HG03175 (cell line): ENCODE results near the gene EFHC1.

Experiments
- ATAC-seq: cut with Tn5 transposase; IDR thresholded peaks from one replicate; pipeline ENCODE4 v1.9.1; 2021; ENCODE audit warnings: mild to moderate bottlenecking, moderate library complexity; ENCODE audit not compliant: unreplicated experiment

EFHC1 gene

DNA sequence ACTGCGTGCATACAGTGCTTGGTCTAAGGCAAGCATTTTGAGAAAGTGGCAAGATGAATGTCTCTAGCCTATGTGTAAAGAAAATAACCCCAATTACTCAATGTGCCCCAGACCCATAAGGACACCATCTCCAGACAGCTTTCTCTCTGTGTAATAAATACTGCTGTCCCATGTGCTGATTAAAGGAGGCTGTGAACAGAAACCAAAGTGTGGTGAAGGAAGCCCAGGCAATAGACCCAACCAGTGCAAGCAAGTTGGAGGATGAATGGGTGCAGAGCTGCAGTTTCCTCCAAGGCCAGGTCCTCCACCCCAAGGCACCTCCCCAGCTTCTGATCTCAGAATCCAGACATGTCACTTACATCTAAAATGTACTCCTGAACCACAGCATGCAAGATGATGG, 96.1 kb downstream of the EFHC1 start:
- ATAC-seq: no peak

DNA sequence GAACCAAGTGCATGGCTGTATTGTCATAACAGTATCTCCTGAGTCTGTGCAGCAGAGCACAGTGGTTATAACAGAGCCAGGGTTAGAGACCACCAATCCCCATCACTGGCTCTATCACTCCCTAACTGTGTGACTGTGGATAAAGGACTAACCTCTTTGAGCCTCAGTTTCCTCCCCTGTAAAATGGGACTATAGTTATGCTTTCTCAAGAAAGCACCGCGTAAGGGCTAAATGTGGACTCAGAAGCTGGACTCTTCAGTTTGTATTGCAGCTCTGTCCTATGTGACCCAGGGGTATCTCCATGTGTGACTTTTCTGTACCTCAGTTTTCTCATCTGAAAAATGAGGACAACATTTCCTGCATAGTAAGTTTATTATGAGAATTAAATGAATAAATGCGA, 96.8 kb downstream of the EFHC1 start:
- no peak for ATAC-seq

DNA sequence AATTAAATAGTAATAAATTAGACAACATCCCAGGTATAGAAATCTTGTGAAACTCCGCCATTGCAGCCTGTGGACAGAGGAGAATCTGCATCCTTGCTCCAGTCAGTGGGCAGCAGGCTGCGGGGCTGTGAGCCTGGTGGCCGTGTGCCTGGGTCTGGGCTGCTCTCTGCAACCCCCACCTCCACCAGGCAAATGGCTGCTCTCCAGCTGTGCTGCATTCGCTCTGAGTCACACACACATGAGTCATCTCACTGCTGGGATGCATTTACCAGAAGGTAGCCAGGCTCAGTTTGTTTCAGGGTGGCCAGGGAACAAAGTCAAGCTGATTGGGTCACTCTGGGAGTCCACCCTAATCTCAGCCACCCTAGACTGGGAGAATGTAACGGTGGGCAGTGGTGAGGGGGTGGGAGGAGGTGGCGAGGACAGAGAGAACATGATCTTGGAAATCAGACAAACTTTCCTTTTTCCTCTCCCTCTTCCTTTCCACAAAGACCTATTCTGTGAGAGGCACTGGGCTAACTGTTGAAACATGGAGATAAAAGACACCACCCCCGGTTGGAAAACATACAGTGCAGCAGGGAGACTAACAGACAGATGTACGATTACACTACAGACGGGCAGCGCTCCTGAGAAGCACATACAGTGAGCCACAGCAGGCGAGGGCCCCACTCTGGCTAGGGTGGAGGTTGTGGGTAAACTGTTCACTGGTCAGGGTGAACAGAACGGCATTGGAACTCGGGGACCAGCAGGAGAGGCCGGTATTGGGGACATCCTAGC, 97.5 kb downstream of the EFHC1 start:
- no peak for ATAC-seq

DNA sequence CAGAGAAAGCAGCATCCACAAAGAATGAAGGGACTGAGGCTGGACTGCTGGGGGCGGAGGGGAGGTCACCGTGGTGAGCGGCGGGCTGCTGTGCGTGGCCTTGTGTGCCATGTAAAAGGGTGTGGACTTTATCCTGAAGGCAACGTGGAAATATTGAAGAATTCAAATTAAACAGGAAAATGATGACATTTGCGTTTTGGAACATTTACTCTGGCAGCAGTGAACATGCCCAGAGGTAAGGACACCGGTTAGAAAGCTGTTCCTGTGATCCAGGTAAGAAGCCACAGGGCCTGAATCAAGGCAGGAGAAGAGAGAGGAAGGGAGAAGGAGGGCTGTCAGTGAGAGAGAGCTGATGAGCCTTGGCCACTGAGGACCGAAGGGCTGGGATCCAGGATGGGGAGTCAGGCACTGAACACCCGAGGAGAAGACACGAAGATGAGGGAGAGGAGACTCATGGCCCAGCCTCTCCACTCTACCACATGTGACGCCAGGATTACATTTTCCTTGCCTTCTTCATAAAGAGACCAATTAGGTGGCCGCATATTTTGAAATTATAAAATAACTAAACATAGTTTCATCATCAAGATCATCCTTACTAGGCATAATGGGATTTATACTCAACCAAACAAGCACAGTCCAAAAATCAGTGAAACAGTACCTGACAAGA, 98.3 kb downstream of the EFHC1 start:
- no peak for ATAC-seq

DNA sequence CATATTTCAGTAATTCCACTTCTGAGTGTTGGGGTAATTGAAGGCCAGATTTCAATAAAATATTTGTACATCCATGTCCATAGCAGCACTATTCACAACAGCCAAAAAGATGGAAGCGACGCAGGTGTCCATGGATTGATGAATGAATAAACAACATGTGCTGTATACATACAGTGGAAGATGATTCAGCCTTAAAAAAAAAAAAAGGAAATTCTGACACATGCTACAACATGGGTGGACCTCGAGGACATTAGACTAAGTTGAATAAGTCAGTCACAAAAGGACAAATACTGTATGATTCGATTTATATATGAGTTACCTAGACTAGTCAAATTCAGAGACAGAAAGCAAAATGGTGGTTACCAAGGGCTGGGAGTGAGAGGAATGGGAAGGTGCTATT, 99.5 kb downstream of the EFHC1 start:
- no peak for ATAC-seq

DNA sequence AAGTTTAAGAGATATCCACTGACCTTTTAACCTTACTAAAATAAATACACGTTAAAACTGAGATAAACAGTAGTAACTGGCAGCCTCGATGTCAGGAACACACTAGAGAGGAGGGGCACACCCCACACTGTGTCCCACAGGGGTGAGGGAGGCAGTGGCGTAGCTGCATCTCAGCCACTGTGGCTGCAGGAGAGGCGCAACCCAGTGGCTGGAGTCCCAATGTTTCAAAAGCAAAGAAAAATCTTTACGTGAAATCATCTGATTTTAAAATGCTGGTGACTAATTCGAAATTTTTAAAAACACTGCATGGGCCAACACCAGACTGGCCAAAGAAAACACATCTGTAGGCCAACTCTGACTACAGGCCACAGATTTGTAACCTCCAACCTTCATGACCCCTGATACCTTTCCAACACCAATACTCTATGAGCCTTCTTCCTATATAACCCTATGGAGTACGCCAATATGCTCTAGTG, 102.0 kb downstream of the EFHC1 start:
- no peak for ATAC-seq

DNA sequence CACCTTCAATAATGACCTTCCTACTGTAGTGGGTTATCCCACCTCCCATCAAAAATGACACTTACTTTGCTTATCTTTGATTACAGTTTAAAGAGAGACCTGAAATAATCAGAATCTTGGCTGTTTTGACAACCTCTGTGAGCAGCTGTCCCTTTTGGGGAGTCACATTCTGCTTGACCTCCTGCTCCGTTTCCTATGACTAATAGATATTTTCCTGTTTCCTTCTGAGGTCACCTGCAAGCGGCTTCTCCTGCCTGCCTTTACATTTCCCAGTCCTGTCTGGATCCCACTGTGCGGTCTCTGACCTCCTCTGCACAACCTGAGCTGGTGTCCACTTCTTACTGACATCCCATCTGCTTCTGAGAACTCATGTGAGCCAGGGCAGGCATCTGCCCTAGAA, 102.5 kb downstream of the EFHC1 start:
- ATAC-seq: no peak

DNA sequence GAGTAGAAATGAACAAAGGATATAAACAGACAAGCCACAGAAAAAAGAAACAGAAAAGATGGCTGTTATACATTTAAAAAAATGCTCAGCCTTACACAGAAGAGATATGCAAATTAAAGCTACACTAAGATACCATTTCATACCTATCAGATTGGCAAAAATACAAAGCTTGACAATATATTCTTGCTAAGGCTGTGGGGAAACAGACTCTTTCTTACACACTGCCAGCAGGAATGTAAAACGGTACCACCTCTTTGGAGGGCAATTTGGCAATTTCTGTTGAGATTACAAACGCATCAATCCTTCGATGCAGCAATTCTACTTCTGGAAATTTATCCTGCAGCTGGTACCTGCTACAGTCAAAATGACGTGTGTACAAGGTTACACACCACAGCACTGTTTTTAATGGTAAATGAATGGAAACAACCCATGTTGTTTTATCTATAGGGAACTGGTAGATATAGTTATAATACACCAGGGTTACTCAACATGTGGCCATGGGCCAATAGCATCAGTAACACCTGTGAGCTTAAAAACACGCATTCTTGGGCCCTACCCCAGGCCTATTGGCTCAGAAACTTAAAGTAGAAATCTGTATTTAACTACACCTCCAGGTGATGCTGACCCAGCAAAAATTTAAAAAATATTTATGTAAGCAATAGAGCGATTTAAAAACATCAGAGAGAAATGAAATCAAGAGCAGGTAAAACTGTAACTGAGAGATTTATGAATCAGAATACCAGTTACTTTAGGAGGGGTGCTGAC, 103.4 kb downstream of the EFHC1 start:
- no peak for ATAC-seq

DNA sequence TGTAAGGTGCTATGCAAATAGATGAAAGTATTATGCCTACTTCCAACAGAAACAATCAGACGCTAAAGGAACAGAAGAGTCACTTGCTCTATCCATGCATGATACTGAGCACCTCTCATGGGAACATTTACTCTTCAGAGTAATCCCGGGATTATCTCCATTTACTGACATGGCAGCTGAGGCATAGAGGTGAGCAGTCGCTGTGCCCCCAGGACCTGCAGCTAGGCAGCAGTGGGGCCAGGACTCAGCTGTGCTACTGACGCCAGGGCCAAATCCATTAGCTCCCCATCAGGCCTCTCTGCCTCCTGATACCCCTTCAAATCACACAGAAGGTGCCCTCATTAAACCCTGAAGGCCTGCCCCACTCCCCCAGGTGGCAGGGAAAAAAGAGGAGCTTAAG, 104.8 kb downstream of the EFHC1 start:
- ATAC-seq: no peak

DNA sequence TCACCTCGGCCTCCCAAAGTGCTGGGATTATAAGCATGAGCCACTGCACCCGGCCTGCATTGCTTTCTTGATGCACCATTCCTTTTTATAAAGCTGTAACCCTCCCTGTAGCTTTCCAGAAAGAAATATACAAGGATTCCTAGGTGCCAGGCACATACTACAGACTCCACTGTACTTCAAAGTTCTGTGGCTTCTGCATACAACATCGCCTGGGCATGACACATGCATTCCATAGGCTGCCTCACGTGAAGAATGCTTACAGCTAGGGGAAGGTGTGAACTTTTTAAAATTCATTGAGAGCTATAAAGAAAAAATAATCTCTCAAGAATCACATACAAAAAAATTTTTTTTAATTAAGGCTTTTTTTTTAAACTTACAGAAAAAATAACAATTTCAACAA, 106.5 kb downstream of the EFHC1 start:
- no peak for ATAC-seq

DNA sequence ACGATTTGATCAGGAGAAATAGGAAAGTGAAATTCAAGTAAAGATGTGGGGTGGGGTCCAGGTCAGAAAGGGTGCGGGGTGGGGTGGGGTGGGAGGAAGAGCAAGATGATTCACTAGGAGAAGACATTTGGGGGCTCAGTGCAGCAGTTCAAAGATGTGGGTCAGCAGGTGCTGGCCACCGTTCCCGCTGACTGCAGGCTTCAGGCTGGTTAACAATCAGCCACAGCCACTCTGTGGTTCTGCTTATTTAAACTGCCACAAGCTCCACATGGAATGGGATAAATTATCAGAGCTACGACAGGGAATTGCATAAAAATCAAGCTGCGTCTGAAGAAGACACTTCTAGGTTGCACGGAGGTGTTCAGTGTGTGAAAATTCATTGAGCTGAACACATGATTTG, 107.3 kb downstream of the EFHC1 start:
- no peak for ATAC-seq

DNA sequence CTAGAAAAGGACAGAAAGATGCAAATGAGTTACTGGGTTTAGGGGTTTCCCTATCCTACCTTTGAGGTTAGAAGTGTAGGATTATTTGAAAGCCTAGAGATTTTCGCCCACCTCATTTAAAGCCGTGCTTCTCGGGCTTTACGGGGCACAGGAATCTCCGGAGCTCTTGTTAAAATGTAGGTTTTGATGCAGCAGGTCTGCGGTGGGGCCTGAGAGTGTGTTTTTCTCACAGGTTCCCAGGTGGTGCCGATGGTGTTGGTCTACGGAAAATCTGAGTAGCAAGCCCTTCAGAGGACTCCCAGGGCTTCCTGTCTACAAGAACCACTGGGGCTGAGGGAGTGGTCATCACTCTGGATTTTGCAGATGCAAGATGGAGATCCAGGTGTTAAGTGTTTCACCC, 109.2 kb downstream of the EFHC1 start:
- no peak for ATAC-seq

DNA sequence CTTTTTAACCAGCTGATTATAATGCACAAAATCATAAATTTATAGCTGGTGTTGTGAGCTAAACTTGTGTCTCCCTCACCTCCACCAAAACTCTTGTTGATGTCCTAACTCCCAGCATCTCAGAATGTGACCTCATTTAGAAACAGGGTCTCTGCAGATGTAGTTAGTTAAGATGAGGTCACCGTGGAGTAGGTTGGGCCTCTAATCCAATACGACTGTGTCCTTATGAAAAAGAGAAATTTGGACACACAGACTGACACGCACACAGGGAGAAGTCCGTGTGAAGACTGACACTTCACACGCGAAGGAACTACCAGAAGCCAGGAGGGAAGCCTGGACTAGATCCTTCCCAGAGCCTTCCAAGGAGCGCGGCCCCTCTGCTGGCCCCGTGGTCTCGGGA, 110.2 kb downstream of the EFHC1 start:
- ATAC-seq: no peak

DNA sequence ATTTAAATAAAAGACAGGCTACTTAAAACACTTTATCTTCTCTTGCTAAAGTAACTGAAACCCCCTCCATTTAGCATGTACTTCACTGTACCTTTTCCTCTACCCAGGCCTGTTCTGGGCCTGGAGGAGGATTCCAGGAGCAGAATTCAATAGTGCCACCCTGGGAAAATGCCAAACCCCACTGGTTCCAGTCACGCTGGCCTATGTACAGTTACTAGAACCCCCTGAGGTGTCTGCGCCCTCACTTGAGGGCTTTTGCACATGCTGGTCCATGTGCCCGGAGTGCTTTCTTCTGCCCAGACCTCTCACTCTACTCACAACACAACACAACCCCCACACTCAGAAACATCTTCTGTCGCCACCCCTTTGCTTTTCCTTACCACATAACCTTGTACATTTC, 111.3 kb downstream of the EFHC1 start:
- no peak for ATAC-seq

DNA sequence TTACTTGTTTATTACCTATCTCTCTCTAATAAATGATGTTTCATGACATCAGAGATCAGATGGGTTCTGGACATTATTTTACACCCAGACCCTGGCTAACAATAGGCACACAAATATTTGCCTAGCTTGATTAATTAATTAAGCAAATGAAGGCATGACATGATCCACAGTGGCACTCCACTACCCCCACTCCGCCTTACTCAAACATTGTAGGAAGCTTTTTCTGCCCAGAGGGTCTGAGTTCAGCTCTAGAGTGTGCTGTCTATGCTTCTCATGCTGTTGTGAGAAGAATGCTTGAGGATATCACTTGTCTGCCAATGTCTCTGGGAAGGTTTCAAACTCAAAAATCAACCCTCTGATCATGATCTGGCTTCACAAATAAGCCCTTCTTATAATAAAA, 111.7 kb downstream of the EFHC1 start:
- no peak for ATAC-seq

DNA sequence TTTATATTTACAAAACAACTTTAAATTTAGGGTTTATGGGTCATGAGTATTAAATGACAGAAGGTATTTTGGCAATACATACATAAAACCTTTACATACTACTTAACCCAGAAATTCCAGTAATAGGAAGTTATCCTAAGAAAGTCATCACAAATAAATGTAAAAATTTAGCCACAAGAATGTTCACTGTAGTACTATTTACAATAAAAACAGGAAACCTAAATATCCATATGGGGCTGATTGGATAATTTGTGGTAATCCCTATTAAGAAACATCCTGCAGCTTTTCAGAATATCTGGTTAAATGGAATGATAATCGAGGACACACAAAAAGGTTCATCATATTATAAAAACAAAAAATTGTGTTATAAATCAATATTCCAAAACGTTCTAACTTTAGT, 112.3 kb downstream of the EFHC1 start:
- ATAC-seq: no peak

DNA sequence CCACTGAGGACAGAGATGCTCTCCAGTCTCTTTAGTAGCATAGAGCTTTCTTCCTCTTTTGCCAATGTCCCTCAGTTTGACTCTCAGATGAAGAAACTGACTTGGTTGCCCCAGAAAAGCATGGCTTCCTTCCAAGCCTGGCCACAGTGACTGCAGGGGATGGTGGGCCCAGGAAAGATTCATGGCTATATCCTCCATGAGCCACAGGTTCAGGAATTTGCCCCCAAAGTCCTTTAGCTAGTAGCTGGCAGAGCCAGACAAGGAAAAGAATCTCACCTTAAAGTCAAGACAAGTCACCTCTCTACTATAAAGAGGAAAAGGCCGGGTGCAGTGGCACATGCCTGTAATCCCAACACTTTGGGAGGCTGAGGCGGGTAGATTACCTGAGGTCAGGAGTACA, 113.3 kb downstream of the EFHC1 start:
- no peak for ATAC-seq

DNA sequence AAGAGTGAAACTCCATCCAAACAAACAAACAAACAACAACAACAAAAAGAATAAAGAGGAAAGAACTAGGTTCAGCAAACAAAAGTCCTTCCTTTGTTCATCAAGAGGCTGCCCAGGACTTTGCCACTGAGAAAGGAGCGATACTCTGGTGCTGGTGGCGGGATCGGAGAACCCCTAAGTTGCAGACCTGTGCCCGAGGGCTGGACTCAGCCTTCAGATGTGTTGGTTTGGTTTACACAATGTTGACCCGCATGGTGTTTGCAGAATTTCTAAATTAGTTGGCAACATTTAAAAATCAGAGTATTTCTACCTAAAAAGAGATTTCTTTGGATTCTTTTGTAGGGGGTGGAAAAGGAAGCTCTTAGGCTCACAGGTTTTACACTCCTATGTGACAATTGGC, 114.2 kb downstream of the EFHC1 start:
- ATAC-seq: no peak

DNA sequence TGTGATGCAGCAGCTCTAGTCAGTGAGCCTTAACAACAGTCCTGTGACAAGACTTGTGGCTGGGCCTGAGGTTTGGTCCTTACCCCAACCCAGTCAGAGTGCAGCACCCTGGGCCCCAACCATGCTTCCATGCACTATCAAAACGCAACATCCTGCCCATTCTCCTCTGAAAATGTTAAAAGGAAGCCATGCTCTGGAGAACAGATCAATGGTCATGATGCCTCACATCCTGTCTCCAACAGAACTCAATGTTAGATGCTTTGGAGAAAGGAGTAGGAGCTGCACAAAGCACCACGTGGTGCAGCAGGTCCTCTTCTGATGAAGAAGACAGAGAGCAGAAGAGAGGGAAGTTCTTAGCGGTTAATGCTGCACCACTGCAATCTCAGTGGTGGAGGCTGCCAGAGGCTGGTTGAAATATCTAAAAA, 114.8 kb downstream of the EFHC1 start:
- no peak for ATAC-seq

DNA sequence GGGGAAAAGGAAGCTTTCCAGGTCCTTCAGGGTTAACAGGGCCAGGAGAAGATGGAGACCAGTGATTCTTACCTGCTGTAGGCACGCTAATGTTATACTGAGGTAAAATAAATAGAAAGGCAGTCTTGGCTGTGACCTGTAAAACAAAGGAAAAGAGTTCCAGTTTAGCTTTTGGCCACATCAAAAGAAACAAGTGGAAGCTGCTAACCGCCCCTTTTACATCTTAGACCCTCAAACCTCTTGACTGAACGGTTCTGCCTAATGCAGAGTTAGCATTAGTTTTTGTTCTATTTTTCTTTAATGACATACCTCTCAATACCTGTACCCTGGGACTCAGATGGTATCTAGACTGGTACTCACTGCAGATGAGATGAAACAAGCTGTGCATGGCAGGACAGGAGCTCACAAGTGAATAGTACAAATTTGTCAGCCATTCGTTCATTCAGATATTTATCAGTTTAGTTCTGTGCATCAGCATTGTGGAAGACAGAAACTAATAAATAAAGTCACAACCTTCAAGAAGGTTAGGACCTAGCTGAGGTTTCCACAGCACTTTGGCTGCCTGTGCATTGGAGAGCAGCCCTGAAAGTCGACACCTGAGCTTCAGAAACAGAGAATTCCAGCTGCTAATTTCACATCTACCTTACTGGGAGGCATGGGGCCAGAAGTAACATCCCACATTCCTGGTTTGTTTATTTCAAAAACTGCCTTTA, 115.7 kb downstream of the EFHC1 start:
- no peak for ATAC-seq

DNA sequence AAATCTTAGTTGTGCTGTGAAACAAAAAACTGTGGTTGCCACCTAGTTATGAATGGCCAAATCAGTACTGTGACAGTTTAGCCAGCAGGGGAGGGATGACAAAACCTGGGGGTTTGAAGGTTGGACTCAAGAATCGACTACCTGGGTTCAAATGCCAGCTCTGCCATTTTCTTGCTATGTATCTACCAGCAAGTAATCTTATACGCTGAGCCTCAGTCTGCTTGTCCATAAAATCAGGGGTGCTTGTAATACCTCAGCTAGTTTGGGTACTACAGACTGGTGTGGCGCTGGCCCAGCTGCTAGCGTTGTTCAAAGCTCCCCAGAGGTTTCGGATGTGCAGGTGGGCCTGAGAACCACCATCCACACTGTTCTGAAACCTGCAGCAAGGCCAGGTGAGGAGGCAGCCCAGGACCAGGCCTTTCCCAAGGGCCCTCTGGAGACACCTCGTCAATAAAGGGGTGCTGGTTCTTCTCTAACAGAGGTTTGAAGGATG, 116.3 kb downstream of the EFHC1 start:
- ATAC-seq: peak; percentile 31
